NCI-H226 (cell line): Measurements from ENCODE around the gene MOB3B.

Experiments
- DNase-seq: peaks from one replicate; pipeline ENCODE4 v3.0.0-alpha.2; 2015

MOB3B gene

DNA sequence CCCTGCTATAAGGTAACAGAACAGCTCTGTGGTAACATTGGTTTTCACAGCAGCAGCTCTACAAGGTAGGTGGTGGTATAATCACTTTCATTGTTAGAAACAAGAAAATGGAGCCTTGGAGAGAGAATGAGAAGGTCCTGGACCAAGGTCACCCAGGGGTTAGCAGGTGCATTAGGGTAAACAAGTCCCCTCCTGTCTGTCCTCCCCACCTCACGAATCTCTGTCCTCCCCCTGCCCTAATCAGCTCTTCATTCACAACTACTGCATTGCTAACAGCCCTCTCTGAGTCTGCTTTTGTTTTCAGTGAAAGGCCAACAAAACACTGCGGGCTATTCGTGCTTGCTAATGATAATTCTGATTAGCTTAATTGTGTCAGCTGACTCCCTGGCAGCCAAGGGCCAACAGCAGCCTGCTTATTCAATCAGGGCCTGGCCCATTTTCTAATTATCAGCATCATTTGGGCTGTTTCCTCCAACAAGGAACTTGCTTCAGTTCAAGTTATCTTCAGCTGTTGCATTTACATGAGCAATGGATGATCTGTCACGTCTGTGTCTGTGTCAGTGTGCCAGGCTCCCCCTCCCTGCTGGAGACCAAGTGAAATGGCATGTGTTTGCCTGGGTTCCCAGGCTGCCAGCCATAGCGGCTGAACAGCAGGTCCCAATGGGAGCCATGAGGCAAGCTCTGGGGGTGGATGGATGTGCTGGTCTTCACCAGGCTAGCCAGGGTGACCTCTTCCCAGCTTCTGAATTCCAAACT lies 176.0 kb downstream of the MOB3B start:
- DNase-seq: no peak

DNA sequence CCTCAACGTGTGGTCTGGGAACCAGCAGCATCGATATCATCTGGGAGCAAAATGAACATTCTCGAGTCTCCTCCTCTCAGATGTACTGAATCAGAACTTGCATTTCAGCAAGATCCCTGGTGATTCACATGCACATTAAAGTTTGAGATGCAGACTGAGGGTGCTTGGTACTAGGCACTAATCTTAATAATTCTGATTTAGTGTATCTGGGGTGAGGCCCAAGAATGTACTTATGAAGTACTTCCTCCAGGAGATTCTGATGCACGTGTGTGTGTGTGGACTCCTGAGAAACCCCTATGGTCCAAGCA lies 176.5 kb downstream of the MOB3B start:
- DNase-seq: no peak

DNA sequence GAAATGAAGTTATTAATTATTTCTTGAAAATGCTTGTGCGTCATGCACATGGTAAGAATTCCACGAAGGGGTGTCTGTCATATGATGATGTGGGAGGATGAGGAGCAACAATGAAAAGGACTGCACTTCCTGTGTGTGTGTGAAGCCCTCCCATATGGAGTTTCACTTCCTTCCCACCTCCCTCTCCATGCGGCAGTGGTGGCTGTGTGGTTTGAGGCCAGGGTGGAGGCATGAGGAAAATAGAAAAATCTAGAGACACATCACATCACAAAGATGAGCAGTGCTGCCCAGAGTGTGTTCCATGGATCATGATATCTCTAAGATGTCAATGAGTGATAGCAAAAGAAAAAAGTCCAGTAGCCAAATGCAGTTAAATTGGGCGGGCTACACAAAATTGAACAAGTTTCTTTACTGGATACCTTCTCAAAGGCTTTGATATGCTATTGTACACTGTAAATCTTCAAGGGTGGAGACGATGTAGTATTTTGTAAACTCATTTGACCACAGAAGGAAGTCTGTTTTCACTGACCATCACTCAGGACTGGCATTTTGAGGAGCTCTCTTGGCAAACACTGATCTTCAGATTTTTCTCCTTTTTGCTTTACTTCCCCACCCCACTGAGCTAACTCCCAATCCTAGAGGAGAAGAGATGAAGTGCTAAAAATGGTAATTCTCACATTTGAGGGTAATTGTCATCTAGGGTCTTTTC lies 177.0 kb downstream of the MOB3B start:
- no peak for DNase-seq

DNA sequence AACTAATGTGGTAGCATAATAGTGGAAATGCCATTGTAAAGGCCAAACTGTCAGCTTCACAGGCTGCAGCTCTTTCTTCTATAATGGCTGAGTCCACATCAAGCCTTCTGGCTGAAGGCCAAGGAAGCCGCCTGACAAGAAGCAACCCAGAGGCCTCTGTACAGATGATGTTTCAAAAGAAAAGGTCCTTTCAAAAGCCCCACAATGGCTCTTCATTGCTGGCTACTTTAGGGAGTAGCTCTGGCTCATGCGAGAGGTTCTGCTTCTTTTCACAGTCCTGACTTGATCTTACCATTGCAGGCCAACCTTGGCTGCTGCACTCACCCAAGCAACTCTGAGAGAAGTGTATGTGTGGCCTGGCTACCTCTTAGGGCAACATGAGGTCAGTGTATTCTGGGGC lies 178.2 kb downstream of the MOB3B start:
- no peak for DNase-seq

DNA sequence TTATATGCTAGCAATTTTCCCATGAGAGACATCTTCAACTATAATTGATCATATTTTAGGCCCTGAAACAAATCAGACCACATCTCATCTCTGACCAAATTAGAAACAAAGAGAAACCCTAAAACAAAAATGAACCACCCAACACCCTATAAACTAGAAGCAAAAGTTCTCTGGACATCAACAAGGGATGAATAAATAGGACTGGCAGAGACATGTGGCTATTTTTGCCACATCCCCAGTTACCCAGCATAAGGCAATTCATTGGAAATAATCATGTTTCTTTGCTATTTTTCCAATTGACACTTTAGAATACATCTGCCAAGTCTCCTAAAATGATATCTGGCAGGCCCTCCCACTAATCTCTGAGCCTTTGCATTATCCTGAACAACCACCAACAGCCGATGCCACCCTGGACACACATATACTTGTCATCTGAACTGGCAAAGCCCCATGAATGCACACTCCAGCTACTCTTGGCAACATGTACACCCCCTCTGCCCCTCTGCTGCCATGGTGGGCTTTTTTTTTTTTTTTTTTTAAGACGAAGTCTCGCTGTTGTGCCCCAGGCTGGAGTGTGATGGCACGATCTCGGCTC lies 179.1 kb downstream of the MOB3B start:
- no peak for DNase-seq

DNA sequence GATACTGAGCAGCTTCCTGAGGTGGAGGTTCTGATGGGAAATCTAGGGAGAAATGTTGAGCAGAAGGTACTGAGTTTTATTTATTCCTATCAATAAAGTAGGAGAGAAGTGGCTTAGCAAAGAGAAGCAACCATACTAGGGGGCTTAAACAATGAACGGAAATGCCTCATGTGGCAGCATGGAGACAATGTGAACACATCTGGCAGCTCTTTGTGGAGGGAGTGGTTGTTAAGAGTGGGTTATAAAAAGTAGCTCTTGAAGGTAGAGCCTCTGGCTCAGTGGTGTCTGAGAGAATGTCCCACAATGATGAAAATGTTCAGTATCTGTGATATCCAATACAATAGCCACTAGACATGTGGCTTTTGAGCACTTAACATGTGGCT lies 179.9 kb downstream of the MOB3B start:
- DNase-seq: no peak

DNA sequence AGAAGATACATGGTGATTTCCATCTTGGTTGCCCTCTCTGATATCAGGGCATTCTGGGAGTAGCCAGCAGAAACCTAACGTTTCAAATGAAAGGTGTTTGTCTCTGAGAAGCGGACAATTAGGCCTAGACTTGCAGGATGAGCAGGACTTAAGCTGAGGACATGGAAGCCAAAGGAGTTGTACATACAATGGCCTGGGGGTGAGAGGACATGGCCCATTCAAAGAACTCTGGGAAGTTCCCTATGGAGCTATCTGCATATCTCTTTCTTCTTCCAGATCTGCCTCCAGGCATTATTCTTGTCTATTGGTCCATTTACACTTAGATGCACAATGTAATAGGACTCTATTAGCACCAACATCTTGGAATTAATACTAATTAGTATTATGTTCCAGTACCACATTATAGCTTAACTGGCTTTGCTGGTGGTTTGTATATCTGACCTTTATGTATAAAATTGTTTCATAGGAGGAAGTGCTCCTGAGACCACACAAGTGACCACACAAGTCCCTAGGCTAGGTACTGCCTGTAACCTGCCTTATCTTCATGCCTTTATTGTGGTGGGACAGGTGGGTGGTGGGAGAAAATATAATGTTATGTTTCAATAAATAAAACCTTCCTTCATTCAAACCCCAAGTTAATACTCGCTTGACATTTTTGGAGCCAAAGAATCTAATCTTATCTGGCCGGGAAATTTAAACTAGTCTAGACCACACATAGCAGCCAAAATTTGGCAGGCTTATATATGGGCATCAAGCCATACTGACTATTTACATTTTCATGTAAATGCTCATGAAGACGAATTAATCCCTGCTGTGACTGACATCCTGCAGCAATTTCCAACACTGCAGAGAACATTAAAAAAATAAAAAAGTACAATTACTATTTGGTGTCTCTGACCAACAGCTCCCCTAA lies 180.6 kb downstream of the MOB3B start:
- no peak for DNase-seq

DNA sequence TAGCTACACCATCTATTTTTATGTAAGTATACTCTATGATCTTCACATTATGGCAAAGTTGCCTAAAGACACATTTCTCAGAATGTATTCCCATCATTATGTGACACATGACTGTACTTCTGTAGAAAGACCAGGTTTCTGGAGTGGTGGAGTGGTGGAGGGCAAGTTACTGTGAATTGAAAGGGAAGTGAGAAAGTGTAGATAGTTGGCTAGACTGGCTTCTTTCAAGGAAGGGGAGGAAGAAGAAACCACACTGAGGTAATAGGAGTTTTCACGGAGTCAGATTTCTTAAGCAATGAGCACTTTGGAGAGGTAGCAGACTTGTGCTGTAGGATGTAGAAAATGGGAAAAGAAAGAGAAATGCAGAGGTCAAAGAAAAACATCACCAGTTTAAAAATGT lies 181.7 kb downstream of the MOB3B start:
- DNase-seq: no peak

DNA sequence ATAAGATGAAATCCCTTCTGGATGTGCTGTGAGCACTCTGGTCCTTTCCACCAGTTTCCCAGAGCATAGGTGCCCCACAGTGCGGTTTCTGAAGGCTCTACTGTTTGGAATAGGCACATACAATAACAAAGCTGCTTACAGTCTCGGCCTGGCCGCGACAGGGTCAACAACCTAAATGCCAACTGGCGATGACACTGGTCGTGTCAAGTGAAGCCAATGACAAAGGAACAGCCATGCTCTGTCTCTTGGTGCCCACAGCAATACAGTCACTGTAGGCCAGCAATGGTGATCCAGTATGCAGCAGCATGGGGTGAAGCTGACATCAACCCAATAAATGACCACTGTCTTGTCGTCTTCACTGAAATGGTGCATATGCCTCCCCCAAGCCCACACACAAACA lies 184.8 kb downstream of the MOB3B start:
- DNase-seq: no peak

DNA sequence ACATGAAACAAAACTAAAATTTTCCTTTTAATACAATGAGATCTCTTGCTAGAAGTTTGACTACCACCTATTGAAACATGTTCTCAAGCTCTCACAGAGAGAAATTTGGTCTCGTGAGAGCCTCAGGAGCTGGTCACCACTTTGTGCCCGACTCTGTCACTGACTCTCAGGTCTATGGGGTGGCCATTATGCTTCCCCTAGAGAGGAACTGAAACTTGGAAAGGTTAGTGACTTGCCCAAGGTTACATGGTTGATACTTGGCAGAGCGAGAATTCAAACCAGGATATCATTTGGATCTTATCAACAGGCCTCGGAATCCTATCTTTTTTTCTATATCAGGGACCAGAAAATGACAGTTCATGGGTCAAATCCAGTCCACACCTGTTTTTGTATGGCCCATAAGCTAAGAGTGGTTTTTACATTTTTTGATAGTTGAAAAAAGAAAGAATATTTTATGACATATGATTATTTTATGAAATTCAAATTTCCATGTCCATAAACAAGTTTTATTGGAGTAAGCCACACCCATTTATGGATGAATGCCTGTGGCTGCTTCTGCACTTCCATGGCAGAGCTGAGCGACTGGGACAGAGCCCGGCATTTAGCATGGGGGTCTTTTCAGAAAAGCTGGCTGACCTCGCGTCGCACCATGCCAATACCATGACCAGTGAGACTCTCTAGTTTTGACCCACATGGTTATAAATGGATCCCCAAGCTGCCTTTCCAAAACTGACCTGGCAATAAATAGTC lies 187.9 kb downstream of the MOB3B start:
- no peak for DNase-seq

DNA sequence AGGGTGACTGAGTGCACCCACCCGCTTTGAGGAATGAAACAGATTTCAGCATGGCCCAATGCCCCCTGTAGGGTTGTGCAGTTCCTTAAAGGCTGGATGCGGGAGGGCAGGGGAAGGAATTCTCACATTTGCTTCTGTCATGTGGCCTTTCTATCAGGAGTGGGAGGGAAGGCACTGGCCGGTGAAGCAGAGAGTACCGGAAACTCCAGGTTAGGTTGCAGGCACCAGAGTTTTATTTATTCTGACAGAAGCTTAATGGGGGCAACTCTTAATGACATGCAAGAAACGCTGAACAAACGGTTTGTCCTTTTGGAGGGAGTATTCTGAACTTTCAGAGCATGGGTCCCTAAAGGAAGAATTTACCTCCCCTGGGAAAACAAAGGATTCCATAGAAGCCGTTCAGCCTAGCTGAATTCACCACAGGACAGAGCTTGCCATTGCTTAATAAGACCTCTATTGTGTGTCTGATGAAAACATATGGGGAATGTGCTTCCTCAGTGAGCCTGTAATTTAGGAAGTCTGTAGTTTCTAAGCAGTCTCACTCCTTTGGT lies 188.6 kb downstream of the MOB3B start:
- no peak for DNase-seq

DNA sequence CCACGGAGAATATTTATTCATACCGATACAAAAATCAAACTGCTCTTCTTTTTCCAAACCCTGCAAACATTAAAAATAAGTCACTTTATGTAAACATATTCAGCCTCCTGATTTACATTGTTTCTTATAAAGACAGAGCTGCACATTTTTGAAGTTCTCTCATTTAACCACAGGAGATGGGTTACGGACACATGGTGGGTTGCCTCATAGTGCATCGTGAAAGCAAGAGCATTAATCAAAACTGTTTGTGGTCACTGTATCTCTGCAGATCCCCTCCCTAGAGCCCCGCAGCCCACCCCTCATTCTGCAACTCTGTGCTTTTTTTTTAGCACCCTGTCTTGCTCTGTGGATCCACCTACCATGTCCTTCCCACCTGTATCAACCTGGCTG lies 189.3 kb downstream of the MOB3B start:
- no peak for DNase-seq

DNA sequence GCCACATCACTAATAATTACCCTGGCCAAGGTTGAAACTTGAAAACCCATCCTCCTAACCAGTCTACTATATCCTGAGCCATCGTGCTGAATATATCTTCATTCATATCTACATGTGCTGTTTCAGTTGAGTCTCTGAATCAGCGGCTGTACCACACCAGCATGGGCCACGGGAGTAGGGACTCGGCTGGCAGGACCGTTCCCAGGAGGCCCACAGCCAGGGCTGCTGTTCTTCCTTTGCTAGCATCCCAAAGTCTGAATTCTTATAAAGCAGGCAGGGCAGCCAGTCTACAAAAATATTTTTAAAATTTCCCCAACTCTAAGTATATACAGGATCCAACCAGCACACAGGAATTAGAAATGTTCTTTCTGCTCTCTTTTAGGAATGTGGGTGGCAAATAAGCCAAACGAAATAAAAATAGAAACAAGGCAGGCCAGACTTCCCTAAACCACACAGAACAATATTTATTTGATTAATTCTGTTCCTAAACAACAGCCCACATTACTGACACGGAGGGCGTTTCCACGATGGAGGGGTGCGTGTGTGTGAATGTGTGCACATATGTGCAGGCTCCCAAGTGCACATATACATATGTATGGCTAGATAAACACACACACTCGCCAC lies 189.8 kb downstream of the MOB3B start:
- no peak for DNase-seq

DNA sequence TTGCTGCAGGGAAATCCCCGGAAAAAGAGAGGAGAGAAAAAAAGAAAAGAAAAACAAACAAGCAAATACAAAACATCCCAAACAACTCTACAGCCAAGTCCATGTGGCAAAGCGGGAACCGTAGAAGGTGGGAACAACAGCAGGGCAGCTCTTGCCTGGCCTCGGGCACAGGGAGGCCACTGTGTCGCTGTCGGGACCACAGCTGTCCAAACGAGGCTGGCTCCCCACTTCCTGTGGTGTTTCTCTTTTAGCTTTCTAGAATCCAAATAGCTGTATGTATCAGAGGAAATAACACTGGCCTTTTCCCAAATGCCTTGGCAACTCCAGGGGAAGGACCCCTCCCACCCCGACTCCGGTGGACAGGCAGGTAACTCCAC lies 191.1 kb downstream of the MOB3B start:
- DNase-seq: no peak

DNA sequence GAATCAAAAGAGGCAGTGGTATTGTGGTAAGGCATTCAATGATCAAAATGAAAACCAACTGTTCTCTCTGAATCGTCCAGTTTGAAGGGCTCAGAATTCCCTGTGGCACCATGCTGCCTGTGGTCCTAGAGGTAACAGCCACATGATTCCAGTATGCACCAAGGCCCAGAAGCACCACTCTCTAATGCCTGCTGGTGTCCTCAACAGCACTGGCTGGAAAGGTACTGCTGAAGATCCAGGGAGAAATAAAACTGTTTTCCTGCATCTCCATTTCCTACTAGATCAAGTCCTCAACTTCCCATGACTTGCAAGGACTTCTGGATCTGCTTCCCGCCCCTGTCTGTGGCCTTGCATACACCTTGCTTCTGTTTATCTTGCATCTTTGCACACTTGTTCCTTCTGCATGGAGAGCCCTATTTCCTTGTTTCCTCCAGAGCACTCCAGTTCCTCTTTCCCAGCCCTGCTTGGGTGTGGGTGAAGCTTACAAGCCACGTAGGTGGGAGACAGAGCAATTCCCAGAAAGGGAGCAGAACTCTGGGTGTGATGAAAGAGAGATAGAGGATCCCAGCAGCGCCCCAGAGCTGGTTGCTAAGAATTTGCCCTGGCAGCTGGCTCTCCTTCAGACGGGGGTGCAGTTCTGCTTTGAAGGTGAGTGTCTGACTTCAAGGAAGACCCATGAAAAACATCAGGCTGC lies 191.6 kb downstream of the MOB3B start:
- no peak for DNase-seq

DNA sequence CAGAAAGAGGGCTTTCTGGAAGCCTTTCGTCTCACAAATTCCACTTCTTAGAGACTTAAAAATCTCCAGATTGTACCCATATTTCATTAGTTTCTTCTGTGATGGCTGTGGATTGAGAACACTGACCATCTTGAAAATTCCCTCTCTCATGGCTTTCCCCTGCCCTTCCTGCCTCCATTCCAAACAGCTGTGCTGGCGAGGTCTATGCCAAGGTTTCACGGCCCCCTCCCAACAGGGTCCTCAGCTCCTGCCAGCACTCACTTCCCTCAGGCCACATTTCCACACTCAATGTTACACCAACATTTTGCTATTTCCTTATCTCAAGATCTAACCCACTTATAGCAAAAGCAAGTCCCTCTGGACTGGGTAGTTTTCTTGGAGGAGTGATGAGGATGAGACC lies 192.4 kb downstream of the MOB3B start:
- DNase-seq: no peak

DNA sequence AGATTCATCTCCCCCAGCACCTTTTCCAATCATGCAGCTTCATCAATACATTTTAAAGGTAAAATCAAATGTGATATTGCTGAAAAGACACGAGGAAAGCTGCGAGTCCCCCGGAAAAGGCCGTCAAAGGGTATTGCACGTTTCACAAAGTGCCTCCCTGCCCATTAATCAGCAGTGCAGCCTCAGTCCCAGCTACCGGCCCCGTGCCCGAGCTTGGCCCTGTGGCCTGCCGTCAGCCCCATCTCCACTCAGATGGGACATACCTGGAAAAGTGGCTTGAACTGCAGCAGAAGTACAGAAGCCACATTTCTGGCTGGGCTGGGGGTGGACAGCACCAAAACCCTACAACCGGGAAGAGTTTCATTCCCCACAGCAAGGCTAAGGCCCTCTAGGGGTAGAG lies 192.8 kb downstream of the MOB3B start:
- no peak for DNase-seq

DNA sequence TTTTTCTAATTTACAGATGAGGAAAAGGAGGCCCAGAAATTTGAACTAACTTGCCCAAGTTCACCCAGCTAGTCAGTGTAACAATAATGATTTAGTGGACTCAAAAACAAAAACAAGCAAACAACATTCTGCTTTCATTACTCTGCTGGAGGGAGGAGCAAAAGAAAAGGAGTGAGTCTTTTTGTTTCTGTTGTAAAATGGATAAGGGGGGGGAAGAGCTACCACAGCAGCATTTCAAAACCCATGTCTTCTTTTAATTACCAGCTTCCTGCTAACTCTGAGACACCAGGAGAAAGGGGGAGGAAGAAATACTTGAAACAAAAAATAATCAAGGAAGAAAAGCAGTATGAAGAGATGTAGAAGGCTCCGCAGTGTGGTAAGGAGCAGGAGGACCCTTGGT lies 193.5 kb downstream of the MOB3B start:
- no peak for DNase-seq

DNA sequence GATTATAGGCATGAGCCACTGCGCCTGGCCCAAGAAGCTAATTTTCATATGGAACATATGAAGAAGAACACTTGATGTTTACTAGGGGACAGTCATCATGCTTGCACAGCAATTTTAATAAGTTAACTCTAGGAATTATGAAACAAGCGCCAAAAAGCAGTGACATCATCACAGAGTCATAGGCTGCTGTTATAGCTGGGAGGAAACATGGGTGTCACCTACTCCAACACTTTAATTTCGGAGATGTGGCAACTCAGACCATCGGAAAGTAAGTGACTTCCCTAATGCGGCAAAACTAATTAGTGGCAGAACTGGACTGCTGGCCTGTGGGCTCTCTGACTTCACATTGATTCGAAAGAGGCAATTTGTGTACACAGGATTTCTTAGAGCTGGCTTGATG lies 194.5 kb downstream of the MOB3B start:
- no peak for DNase-seq

DNA sequence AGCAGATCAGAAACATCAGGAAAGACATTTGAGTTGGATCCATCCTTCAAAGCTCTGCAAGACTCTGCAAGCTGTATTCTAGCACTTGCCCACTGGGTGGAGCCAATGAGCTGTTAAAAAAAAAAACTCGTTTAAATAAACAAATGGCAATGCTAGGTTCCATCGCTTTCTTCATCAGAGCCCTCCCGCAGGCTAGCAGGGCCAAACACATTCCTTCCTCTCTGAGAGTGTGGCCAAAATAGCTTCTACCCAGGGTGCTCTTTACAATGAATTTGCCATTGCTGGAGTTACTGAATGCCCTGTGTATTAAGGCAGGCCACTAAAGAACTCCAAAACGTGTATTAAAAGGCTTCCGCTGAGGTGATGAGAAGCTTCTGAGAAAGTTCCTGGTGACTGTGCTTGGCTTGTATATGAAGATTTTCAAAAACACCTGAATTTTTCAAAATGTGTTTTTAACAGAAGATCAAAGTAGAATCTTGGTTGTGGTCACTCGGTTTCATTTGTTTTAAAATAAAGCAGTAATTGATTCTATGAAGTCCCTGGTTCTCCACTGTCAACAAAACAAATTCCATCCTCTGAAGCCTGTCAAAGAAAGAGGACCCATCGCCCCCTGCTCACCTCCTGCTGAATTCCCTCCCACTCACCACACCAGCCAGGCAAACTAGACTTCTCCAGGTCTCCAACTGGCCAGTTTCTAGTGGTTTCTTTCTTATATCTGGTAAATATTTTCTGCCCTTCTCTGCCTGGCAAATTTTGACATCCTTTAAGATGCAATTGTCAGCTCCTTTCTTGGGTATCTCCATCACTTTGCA lies 196.2 kb downstream of the MOB3B start:
- DNase-seq: peak; percentile 26

DNA sequence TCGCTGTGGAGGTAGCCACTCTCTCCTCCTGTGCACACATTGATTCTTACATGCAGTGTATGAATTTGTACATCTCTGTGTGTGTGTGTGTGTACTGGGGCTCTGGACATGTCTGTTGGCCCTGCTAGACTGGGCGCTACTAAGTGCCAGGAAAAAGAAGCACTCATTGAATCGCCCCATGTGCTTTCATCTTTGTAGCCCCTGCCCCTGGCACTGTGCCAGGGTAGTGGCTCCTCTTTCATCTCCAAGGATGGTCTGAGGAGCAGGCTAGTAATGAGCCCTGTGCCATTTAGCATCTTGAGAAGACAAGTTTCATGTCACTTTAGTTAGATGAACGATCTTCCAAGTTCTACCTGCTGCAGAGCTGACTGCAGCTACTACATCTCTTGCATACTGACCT lies 198.2 kb downstream of the MOB3B start:
- no peak for DNase-seq
